ENCODE data around the gene CEP164. TPM values are rescaled to one million over a fixed set of nuclear protein-coding genes. Genes with fewer than 3 reads are reported as not detected.

Gene CEP164
- total RNA-seq, 1 experiment from 2014 or later, result 47.4 TPM

- Mint-ChIP-seq H3K4me3 (ENCODE audit: unreplicated experiment) (no peak overlapping the region), H3K27ac (ENCODE audit: low read depth, unreplicated experiment) (no peak overlapping the region), H3K27me3 (ENCODE audit: insufficient read depth, unreplicated experiment) (no peaks in the 10 kb centered on the region), H3K36me3 (ENCODE audit: insufficient read depth, unreplicated experiment) (peaks cover 35% of the 10 kb centered on the region), H3K4me1 (ENCODE audit: insufficient read depth, unreplicated experiment) (no peaks in the 10 kb centered on the region), H3K9me3 (ENCODE audit: unreplicated experiment) (no peaks in the 10 kb centered on the region)
- CTCF ChIA-PET, result no interaction called here
- no peak for TF ChIP-seq CTCF (IDR thresholded peaks at IDR 0.05; ENCODE audit: unreplicated experiment)
- intact Hi-C loops (cut with micrococcal nuclease), result no loop called here
- no TSS peak for BruUV-seq (replicated peaks)
- POLR2A ChIA-PET, result no interaction called here
- DNase-seq (ENCODE audit: unreplicated experiment), result no peak
These were observed 35.0 kb upstream of the CEP164 start for GRCh38 chr11:117292616-117293015.

GRCh38 chr11:117295438-117296137 lies 32.1 kb upstream of the CEP164 start:
- H3K4me1 Mint-ChIP-seq (ENCODE audit: insufficient read depth, unreplicated experiment), result peaks cover under 1% of the 10 kb centered on the region
- no peaks in the 10 kb centered on the region for H3K9me3 Mint-ChIP-seq (ENCODE audit: unreplicated experiment)
- POLR2A ChIA-PET, result interaction anchor here (0.6 to 1.0 kb wide), 3 partner anchors 8 to 10 kb away, joined by 3 to 6 read pairs (median 3); no protein-coding TSS in a partner anchor
- no peak for TF ChIP-seq CTCF (IDR thresholded peaks at IDR 0.05; ENCODE audit: unreplicated experiment)
- no peak for DNase-seq (ENCODE audit: unreplicated experiment)
- peaks cover 13% of the 10 kb centered on the region for H3K36me3 Mint-ChIP-seq (ENCODE audit: insufficient read depth, unreplicated experiment)
- BruUV-seq (replicated peaks), result no TSS peak
- no peaks in the 10 kb centered on the region for H3K27me3 Mint-ChIP-seq (ENCODE audit: insufficient read depth, unreplicated experiment)
- no peak overlapping the region for H3K27ac Mint-ChIP-seq (ENCODE audit: low read depth, unreplicated experiment)
- CTCF ChIA-PET, result no interaction called here
- intact Hi-C loops (cut with micrococcal nuclease), result no loop called here
- no peak overlapping the region for H3K4me3 Mint-ChIP-seq (ENCODE audit: unreplicated experiment)

GRCh38 chr11:117296881-117297280 lies 30.8 kb upstream of the CEP164 start:
- Mint-ChIP-seq H3K4me1 (ENCODE audit: insufficient read depth, unreplicated experiment) (peaks cover 6% of the 10 kb centered on the region), H3K9me3 (ENCODE audit: unreplicated experiment) (no peaks in the 10 kb centered on the region), H3K27ac (ENCODE audit: low read depth, unreplicated experiment) (no peak overlapping the region), H3K27me3 (ENCODE audit: insufficient read depth, unreplicated experiment) (no peaks in the 10 kb centered on the region), H3K4me3 (ENCODE audit: unreplicated experiment) (no peak overlapping the region), H3K36me3 (ENCODE audit: insufficient read depth, unreplicated experiment) (peaks cover under 1% of the 10 kb centered on the region)
- CTCF ChIA-PET, result no interaction called here
- intact Hi-C loops (cut with micrococcal nuclease), result no loop called here
- DNase-seq (ENCODE audit: unreplicated experiment), result no peak
- BruUV-seq (replicated peaks), result no TSS peak
- POLR2A ChIA-PET, result interaction anchor here (0.8 kb wide), 1 partner anchor 31 kb away, joined by 3 read pairs; the partner anchor contains the start of gene CEP164
- no peak for TF ChIP-seq CTCF (IDR thresholded peaks at IDR 0.05; ENCODE audit: unreplicated experiment)

- Mint-ChIP-seq H3K36me3 (ENCODE audit: insufficient read depth, unreplicated experiment) (no peaks in the 10 kb centered on the region), H3K27me3 (ENCODE audit: insufficient read depth, unreplicated experiment) (no peaks in the 10 kb centered on the region), H3K9me3 (ENCODE audit: unreplicated experiment) (no peaks in the 10 kb centered on the region), H3K4me3 (ENCODE audit: unreplicated experiment) (no peak overlapping the region), H3K4me1 (ENCODE audit: insufficient read depth, unreplicated experiment) (peaks cover 6% of the 10 kb centered on the region), H3K27ac (ENCODE audit: low read depth, unreplicated experiment) (no peak overlapping the region)
- BruUV-seq (replicated peaks), result no TSS peak
- ChIA-PET CTCF (interaction anchor here (0.8 kb wide), 1 partner anchor 76 kb away, joined by 4 read pairs; no protein-coding TSS in a partner anchor), POLR2A (interaction anchor here (0.7 to 1.3 kb wide), 2 partner anchors 11 to 18 kb away, joined by 3 read pairs; partner anchors contain the start of gene BACE1)
- TF ChIP-seq CTCF (IDR thresholded peaks at IDR 0.05; ENCODE audit: unreplicated experiment), result no peak
- intact Hi-C loops (cut with micrococcal nuclease), result no loop called here
- DNase-seq (ENCODE audit: unreplicated experiment), result no peak
These were observed 29.5 kb upstream of the CEP164 start for GRCh38 chr11:117298195-117298594.

Measured in MCF 10A (cell line).